ENCODE results near the gene CFAP69.

The CFAP69 gene, protein sequence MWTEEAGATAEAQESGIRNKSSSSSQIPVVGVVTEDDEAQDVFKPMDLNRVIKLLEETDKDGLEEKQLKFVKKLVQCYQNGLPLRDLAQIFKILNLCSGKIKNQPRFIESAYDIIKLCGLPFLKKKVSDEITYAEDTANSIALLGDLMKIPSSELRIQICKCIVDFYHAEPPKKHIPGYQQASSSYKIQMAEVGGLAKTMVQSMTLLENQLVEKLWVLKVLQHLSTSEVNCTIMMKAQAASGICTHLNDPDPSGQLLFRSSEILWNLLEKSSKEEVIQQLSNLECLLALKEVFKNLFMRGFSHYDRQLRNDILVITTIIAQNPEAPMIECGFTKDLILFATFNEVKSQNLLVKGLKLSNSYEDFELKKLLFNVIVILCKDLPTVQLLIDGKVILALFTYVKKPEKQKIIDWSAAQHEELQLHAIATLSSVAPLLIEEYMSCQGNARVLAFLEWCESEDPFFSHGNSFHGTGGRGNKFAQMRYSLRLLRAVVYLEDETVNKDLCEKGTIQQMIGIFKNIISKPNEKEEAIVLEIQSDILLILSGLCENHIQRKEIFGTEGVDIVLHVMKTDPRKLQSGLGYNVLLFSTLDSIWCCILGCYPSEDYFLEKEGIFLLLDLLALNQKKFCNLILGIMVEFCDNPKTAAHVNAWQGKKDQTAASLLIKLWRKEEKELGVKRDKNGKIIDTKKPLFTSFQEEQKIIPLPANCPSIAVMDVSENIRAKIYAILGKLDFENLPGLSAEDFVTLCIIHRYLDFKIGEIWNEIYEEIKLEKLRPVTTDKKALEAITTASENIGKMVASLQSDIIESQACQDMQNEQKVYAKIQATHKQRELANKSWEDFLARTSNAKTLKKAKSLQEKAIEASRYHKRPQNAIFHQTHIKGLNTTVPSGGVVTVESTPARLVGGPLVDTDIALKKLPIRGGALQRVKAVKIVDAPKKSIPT

DNA sequence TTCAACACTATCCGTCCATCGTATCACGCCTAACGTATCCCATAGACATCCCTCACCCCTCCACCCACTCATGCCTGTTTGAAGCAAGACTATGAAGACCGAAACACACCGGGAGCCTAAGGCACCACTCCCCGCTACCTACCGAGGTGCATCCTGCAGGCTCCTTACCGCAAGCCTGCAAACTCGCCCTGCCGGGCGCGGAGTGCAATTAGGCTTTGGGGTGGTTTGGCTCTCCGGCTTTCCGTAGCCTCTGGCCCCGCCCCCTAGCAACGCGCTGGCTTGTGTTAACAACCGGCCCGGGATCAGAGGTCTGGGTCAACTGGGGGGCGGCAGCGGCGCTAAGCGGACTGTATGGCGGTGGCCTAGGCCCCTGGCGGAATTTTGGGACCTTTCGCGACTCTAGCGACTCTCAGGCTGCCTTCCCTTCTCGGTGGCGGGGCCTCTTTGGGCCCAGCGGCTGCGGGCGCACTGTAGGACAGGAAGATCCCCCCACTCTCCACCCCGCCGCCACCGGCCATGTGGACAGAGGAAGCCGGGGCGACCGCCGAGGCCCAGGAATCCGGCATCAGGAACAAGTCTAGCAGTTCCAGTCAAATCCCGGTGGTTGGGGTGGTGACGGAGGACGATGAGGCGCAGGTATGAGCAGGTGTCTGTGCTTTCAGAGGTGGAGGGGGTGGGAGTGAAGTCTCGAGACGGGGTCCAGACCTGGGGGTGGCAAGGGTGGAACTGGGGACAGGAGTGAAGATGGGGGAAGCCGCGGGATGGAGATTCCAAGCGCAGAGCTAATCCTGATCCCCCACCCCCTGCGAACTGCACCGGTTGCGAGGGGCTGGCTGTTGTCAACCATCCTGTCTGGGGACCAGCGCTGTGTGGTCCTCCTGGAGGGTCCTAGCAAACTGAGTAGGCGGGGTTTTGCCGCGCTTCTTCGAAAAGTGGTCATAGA is at the start of gene CFAP69:
CFAP69 (plus strand) TSS at position 266 of the 943 bp plus-strand sequence; CDS start at position 517, 251 bp downstream.
- no peaks in the 10 kb centered on the region for H3K9me3 Mint-ChIP-seq
- TF ChIP-seq, protein P1, sequence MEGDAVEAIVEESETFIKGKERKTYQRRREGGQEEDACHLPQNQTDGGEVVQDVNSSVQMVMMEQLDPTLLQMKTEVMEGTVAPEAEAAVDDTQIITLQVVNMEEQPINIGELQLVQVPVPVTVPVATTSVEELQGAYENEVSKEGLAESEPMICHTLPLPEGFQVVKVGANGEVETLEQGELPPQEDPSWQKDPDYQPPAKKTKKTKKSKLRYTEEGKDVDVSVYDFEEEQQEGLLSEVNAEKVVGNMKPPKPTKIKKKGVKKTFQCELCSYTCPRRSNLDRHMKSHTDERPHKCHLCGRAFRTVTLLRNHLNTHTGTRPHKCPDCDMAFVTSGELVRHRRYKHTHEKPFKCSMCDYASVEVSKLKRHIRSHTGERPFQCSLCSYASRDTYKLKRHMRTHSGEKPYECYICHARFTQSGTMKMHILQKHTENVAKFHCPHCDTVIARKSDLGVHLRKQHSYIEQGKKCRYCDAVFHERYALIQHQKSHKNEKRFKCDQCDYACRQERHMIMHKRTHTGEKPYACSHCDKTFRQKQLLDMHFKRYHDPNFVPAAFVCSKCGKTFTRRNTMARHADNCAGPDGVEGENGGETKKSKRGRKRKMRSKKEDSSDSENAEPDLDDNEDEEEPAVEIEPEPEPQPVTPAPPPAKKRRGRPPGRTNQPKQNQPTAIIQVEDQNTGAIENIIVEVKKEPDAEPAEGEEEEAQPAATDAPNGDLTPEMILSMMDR (IDR thresholded peaks at IDR 0.05) = no peak
- H3K36me3 Mint-ChIP-seq (ENCODE audit: low read depth) = no peaks in the 10 kb centered on the region
- peak within 1 kb of the TSS; percentile 92 for H3K4me3 Mint-ChIP-seq
- H3K27me3 Mint-ChIP-seq (ENCODE audit: low read depth, poor library complexity) = peaks cover 26% of the 10 kb centered on the region
- peaks cover 30% of the 10 kb centered on the region for H3K4me1 Mint-ChIP-seq
- peak; percentile 98 for DNase-seq
- peak within 1 kb of the TSS; percentile 91 for H3K27ac Mint-ChIP-seq

DNA sequence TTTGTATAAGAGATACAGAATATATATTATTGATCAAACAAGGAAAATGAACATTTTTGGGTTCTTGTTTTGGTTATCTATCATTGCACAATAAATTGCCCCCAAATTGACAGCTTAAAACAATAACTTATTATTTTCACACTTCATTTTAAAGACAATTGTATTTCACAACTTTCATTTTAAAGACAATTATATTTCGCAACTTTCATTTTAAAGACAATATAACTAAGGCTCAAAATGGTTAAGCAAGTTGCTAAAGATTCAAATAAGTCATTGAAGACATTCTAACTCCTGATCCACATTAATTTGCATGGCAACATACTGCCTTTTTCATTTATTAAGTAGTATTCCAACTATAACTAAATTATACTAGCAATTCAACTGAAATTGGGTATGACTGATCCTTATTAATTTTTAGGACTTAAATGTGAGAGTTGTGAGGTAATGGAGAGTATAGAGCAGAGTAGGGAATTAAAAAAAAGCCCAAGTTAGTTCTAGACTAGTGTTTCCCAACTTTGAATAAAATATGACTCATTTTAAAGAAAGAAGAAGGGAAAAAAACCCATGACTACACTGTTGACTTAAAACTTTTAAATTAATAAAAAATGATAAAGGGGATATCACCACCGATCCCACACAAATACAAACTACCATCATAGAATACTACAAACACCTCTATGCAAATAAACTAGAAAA is 43.3 kb upstream of the CFAP69 start:
- TF ChIP-seq, protein P1 (IDR thresholded peaks at IDR 0.05) = no peak
- Mint-ChIP-seq H3K4me3 (no peak overlapping the region), H3K27ac (no peak overlapping the region), H3K27me3 (ENCODE audit: low read depth, poor library complexity) (no peaks in the 10 kb centered on the region), H3K9me3 (peaks cover 6% of the 10 kb centered on the region), H3K4me1 (no peaks in the 10 kb centered on the region), H3K36me3 (ENCODE audit: low read depth) (no peaks in the 10 kb centered on the region)
- DNase-seq = no peak

DNA sequence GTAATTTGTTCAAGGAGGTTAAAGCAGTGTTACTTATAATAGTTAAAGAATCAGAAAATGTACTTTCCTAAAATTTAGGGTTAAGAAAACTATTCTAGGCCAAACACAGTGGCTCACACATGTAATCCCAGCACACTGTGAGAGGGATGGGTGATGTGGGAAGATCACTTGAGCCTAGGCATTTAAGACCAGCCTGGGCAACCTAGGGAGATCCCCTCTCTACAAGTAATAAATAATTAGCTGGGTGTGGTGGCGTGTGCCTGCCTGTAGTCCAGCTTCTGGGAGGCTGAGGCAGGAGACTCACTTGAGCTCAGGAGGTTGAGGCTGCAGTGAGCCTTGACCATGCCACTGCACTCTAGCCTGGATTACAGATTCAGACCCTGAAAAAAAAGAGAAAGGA is 37.0 kb upstream of the CFAP69 start:
- Mint-ChIP-seq H3K4me3 (no peak overlapping the region), H3K27ac (no peak overlapping the region)

DNA sequence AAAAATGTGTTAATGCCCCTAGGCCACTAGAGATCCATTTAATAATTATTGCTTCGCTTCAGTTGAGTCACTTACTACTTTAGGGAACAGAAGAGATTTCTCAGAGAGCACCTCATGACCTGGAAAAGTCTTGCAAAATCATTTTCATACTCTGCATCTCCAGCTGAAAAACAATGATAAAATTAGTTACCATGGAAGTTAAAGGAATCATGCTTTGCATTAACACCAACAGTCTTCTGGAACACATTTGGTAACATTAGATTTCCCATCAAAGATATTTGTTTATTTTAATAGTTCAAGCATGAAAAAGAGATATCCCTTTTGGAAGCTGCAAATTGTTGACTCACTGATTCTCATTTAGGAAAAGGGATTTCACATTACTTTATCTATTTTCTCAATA is 35.2 kb upstream of the CFAP69 start:
- Mint-ChIP-seq H3K27ac (no peak overlapping the region), H3K36me3 (ENCODE audit: low read depth) (no peaks in the 10 kb centered on the region), H3K4me3 (no peak overlapping the region), H3K27me3 (ENCODE audit: low read depth, poor library complexity) (peaks cover 5% of the 10 kb centered on the region), H3K9me3 (peaks cover 4% of the 10 kb centered on the region), H3K4me1 (peaks cover 9% of the 10 kb centered on the region)
- TF ChIP-seq, protein P1 (IDR thresholded peaks at IDR 0.05) = no peak
- no peak for DNase-seq

More for the DNA sequence above, 37.0 kb upstream of the CFAP69 start:
- TF ChIP-seq, protein P1 (IDR thresholded peaks at IDR 0.05) = no peak
- H3K4me1 Mint-ChIP-seq = peaks cover 9% of the 10 kb centered on the region
- H3K9me3 Mint-ChIP-seq = peaks cover 6% of the 10 kb centered on the region
- peaks cover 5% of the 10 kb centered on the region for H3K27me3 Mint-ChIP-seq (ENCODE audit: low read depth, poor library complexity)
- no peaks in the 10 kb centered on the region for H3K36me3 Mint-ChIP-seq (ENCODE audit: low read depth)
- DNase-seq = no peak

DNA sequence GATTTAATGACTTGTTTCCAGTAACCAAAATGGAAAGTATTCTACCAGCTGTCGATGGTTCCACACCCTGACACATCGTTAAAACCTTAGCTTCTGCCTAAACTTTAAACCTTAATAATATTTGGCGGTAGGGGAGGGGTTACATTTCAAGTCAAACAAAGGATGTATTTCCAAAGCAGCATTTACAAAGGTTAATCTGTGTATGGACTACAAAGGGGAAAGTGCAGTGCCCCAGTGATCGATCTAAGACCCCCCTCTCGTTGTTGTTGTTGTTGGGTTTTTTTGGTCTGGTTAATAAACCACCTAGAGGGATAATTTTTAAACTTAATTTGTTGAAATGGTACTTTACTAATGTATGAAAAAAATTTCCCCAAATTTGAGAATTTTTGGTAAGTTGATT is 34.5 kb upstream of the CFAP69 start:
- no peaks in the 10 kb centered on the region for H3K36me3 Mint-ChIP-seq (ENCODE audit: low read depth)
- peaks cover 5% of the 10 kb centered on the region for H3K27me3 Mint-ChIP-seq (ENCODE audit: low read depth, poor library complexity)
- H3K4me3 Mint-ChIP-seq = no peak overlapping the region
- TF ChIP-seq, protein P1 (IDR thresholded peaks at IDR 0.05) = no peak
- no peak overlapping the region for H3K27ac Mint-ChIP-seq
- H3K4me1 Mint-ChIP-seq = peaks cover 9% of the 10 kb centered on the region
- H3K9me3 Mint-ChIP-seq = no peaks in the 10 kb centered on the region
- DNase-seq = no peak
